Measurements from ENCODE around the gene HAPLN3.

Gene HAPLN3

GRCh38 chr15:88896333-88897033, 1.1 kb upstream of the HAPLN3 start:
- no peak for DNase-seq (ENCODE audit: extremely low read depth, low read depth)
- TF ChIP-seq CTCF (IDR thresholded peaks at IDR 0.05; ENCODE audit: low read depth, low read length, missing control alignments) = no peak
- no peak overlapping the region for H3K4me3 ChIP-seq (replicated peaks; ENCODE audit: low read depth, low read length)

GRCh38 chr15:88894348-88894818, 961 bp downstream of the HAPLN3 start:
- peak; percentile 62 for TF ChIP-seq CTCF (IDR thresholded peaks at IDR 0.05; ENCODE audit: low read depth, low read length, missing control alignments)
- no peak for DNase-seq (ENCODE audit: extremely low read depth, low read depth)
- no peak overlapping the region for H3K4me3 ChIP-seq (replicated peaks; ENCODE audit: low read depth, low read length)

- no peak for TF ChIP-seq CTCF (IDR thresholded peaks at IDR 0.05; ENCODE audit: low read depth, low read length, missing control alignments)
- DNase-seq (ENCODE audit: extremely low read depth, low read depth) = no peak
Measured at GRCh38 chr15:88891540-88892254, 3.6 kb downstream of the HAPLN3 start.

GRCh38 chr15:88890495-88890894, 4.8 kb downstream of the HAPLN3 start:
- H3K4me3 ChIP-seq (replicated peaks; ENCODE audit: low read depth, low read length) = no peak overlapping the region
- TF ChIP-seq CTCF (IDR thresholded peaks at IDR 0.05; ENCODE audit: low read depth, low read length, missing control alignments) = no peak
- DNase-seq (ENCODE audit: extremely low read depth, low read depth) = no peak

More at GRCh38 chr15:88891540-88892254, 3.6 kb downstream of the HAPLN3 start:
- no peak overlapping the region for H3K4me3 ChIP-seq (replicated peaks; ENCODE audit: low read depth, low read length)

- no peak for DNase-seq (ENCODE audit: extremely low read depth, low read depth)
- no peak overlapping the region for H3K4me3 ChIP-seq (replicated peaks; ENCODE audit: low read depth, low read length)
- TF ChIP-seq CTCF (IDR thresholded peaks at IDR 0.05; ENCODE audit: low read depth, low read length, missing control alignments) = no peak
Measured at GRCh38 chr15:88888719-88889118, 6.6 kb downstream of the HAPLN3 start.

GRCh38 chr15:88887068-88887580, 8.2 kb downstream of the HAPLN3 start:
- no peak for TF ChIP-seq CTCF (IDR thresholded peaks at IDR 0.05; ENCODE audit: low read depth, low read length, missing control alignments)
- H3K4me3 ChIP-seq (replicated peaks; ENCODE audit: low read depth, low read length) = no peak overlapping the region
- no peak for DNase-seq (ENCODE audit: extremely low read depth, low read depth)

Measured in HFF-Myc (cell line).